Hematopoietic multipotent progenitor cell treated with erythropoietin and hydrocortisone succinate and interleukin-3 and kit ligand, for 4 days (in vitro differentiated cells): ENCODE measurements around the gene PTPRD.
A peak's percentile ranks its signal among the peaks of the same experiment; 100 is the strongest.

ENCODE experiments used
- DNase-seq: peaks from one replicate; pipeline ENCODE4 v3.0.0-alpha.2; 2015

The PTPRD gene

DNA sequence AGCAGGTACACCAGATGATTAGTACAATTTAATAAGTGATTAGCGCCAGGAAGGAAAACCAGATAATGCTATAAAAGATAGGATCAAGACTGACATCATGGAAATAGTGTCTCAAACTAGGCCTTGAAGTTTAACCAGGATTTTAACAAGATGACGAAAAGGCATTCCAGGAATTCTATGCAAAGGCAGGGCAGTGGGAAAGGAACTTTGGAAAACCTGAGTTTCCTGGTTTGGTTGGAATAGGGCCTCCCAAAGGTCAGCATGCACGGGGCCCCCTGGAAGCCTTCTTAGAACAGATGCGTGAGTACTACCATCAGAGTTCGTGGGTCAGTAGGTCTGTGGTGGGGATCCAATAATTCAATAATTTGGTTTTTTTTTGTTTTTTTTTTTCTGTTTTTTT, 1878.0 kb downstream of the PTPRD start:
- DNase-seq, result no peak

GRCh38 chr9:8733131-8733954, 1879.5 kb downstream of the PTPRD start:
- DNase-seq, result peak; percentile 17

GRCh38 chr9:8732367-8733075, 1880.3 kb downstream of the PTPRD start:
- DNase-seq, result no peak

- peak; percentile 55 for DNase-seq
Measured at GRCh38 chr9:8730618-8731017, 1882.2 kb downstream of the PTPRD start.

- no peak for DNase-seq
Measured at GRCh38 chr9:8728910-8729309, 1883.9 kb downstream of the PTPRD start.

- DNase-seq, result no peak
Measured at GRCh38 chr9:8727191-8727590, 1885.6 kb downstream of the PTPRD start.

GRCh38 chr9:8726692-8727091, 1886.1 kb downstream of the PTPRD start:
- no peak for DNase-seq

GRCh38 chr9:8725635-8726034, 1887.2 kb downstream of the PTPRD start:
- DNase-seq, result no peak

- DNase-seq, result no peak
Measured at GRCh38 chr9:8724284-8725018, 1888.4 kb downstream of the PTPRD start.

- no peak for DNase-seq
Measured at GRCh38 chr9:8723195-8723594, 1889.6 kb downstream of the PTPRD start.

GRCh38 chr9:8719833-8720486, 1892.8 kb downstream of the PTPRD start:
- peak; percentile 79 for DNase-seq

GRCh38 chr9:8718121-8718725, 1894.6 kb downstream of the PTPRD start:
- peak; percentile 13 for DNase-seq

- DNase-seq, result no peak
Measured at GRCh38 chr9:8717146-8717545, 1895.7 kb downstream of the PTPRD start.

GRCh38 chr9:8715788-8716187, 1897.0 kb downstream of the PTPRD start:
- no peak for DNase-seq

- DNase-seq, result no peak
Measured at GRCh38 chr9:8713811-8714165, 1899.0 kb downstream of the PTPRD start.

DNA sequence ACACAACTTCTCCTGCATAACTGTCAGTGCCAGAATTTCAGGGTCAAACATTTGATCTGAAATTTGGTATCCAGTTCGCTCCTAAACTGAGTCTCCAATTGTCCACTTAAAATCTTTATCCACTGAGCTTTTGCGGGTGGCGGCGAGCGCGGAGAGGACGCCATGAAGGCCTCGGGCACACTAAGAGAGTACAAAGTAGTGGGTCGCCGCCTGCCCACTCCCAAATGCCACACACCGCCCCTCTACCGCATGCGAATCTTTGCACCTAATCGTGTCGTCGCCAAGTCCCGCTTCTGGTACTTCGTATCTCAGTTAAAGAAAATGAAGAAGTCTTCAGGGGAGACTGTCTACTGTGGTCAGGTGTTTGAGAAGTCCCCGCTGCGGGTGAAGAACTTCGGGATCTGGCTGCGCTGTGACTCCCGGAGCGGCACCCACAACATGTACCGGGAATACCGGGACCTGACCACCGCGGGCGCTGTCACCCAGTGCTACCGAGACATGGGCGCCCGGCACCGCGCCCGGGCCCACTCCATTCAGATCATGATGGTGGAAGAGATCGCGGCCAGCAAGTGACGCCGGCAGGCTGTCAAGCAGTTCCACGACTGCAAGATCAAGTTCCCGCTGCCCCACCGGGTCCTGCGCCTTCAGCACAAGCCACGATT, 1899.5 kb downstream of the PTPRD start:
- DNase-seq, result no peak

GRCh38 chr9:8709731-8710130, 1903.1 kb downstream of the PTPRD start:
- no peak for DNase-seq

GRCh38 chr9:8708728-8709127, 1904.1 kb downstream of the PTPRD start:
- DNase-seq, result no peak

- no peak for DNase-seq
Measured at GRCh38 chr9:8706998-8707397, 1905.8 kb downstream of the PTPRD start.

- no peak for DNase-seq
Measured at GRCh38 chr9:8706531-8706930, 1906.3 kb downstream of the PTPRD start.

DNA sequence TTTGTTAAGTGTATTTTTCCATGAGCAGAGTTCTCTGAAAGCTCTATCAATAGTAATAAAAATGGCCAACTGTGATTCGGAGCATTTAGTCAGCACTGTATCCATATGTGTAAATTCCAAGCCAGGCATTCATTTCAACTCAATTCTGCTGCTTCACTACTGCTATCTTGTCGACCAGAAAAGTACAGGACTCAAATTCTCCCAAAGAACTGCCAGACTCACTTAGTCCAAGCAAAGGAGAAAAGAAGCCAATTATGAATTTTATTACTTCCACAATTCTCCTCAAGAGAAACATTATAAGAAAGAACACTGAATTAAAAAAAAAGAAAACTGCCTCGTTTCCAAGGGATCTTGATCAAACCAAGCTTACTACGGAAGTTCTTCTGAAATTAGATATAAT, 1906.9 kb downstream of the PTPRD start:
- DNase-seq, result no peak

GRCh38 chr9:8703904-8704303, 1908.9 kb downstream of the PTPRD start:
- no peak for DNase-seq
